ENCODE measurements around the gene CFAP61.

DNA sequence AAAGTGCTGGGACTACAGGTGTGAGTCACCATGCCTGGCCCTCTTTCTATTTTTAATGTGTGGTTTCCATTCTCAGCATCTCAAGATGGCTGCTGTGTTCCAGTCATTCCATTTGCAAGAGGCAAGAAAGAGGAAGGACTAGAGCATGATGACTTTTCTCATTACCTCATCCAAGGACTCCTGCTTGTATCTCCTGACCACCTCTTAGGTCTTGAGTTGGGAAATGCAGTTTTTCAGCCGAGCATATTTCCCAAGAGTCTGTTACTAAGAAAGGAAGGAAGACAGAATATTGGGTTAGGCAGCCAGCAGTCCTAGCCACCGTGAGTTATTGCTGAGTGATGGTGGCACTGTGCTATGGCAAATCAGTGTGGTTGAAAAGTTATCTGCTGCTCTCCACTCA is 207.2 kb downstream of the CFAP61 start:
- TF ChIP-seq POLR2A (IDR thresholded peaks at IDR 0.05) (no peak), POLR2AphosphoS5 (IDR thresholded peaks at IDR 0.05) (no peak)
- TF ChIP-seq, protein P1, sequence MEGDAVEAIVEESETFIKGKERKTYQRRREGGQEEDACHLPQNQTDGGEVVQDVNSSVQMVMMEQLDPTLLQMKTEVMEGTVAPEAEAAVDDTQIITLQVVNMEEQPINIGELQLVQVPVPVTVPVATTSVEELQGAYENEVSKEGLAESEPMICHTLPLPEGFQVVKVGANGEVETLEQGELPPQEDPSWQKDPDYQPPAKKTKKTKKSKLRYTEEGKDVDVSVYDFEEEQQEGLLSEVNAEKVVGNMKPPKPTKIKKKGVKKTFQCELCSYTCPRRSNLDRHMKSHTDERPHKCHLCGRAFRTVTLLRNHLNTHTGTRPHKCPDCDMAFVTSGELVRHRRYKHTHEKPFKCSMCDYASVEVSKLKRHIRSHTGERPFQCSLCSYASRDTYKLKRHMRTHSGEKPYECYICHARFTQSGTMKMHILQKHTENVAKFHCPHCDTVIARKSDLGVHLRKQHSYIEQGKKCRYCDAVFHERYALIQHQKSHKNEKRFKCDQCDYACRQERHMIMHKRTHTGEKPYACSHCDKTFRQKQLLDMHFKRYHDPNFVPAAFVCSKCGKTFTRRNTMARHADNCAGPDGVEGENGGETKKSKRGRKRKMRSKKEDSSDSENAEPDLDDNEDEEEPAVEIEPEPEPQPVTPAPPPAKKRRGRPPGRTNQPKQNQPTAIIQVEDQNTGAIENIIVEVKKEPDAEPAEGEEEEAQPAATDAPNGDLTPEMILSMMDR (IDR thresholded peaks at IDR 0.05) = no peak

Measured in suprapubic skin (tissue), 4 donors.